HT-29 (cell line): ENCODE measurements around the gene DCDC2. TPM values are rescaled to one million over a fixed set of nuclear protein-coding genes. Genes with fewer than 3 reads are reported as not detected.
A peak's percentile ranks its signal among the peaks of the same experiment; 100 is the strongest.
"Not testable (repeated sequence)": the region's sequence is repeated elsewhere in the genome, so short reads cannot be mapped to it uniquely, and the experiment has no call there.

Source experiments
- DNase-seq: peaks from one replicate; pipeline ENCODE4 v3.0.0-alpha.2; 2015; ENCODE audit warnings: low spot score
- total RNA-seq: library from RNA; depleted of rRNA; stranded (reverse); fragments of >200 nt; shearing (Covaris generic); gene quantifications from 2 replicates; pipeline ENCODE4 v1.2.3, GENCODE V29; 2014

DCDC2 gene
- total RNA-seq, 1 experiment from 2014 or later: 0.08 TPM

DNA sequence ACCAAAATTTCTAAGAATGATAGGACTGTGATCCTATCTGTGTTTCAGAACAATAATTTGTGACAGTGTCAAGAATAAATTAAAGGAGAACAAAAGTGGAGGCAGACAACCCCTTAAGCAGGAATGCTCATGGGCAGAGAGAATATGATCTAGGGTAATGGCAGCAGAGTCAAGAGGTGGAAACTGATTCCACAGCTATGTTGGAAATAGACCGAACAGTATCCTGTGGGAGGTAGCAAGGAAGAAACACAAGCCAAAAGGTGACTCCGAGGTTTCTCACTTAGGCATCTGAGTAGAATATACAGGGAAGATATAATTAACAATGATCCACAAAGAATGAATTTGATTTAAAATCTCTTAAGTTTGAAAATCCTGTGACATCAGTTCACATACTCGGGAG, 131.3 kb downstream of the DCDC2 start:
- no peak for DNase-seq

DNA sequence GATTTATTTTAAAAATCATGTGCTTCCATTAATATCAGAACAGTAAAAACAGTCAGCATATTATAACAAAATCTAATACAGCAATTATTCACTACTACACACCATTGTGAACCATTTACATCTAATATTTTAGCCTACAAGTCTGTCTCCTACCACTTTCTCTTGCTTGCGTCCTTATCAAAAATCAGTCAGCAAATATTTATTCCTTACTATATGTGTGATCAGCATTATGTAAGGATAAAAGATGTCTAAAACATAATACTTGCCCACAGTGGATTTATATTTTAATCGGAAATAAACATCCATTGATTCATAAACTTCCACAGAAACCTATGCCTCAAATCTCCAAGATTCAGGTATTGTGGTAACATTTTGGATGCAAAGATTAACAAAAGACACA, 132.0 kb downstream of the DCDC2 start:
- no peak for DNase-seq

DNA sequence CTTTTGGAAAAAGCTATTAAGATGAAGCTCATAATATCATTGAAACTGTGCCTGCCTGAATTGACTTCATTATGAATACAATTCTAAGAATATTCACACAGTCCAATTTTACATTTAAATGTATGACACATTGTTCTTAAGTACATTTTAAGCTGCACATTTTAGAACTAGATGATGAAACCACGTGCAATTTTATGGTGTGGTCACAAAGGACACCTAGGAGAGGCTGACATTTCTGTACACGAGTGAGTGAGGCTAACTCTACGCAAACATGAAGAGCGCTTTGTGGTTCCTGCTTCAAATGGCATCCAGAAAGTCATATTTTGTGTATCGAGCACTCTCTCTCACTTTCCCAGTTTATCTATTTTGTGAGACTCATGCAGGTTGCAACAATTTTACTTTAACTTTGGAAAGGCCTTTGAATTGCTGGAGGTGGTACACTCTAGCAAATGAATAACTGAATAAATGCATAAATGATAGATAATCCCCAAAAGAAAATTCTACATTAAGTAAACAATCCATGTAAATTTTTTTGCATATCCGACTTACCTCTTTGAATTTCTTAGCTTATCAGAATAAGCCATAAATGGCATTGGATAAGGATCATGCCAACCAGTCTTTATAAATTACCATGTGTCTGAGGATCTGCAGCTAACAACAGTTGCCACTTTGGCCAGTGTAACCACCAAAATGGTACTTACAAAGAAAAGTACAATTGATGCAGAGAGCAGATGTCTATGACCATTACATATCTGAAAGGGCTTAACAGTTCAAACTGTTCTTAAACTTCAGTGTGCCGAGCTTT, 134.5 kb downstream of the DCDC2 start:
- no peak for DNase-seq

DNA sequence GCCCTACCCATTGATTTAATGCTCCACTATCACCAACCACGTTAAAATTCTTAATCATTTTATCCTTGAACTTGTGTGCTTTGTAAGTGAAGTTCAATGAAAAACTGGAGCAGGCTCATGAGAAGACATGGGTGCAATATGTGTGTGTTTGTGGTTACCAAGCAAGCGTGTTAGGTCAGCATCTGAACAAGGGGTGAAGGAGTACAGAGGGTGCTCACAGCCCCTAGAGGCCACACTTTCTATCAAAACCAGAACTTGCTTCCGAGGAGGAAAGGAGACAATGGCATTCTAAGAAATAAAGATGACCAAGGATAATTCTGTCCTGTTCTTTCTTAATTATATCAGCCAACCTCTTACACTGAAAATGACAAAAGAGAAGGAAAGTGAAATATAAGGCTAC, 138.2 kb downstream of the DCDC2 start:
- no peak for DNase-seq

DNA sequence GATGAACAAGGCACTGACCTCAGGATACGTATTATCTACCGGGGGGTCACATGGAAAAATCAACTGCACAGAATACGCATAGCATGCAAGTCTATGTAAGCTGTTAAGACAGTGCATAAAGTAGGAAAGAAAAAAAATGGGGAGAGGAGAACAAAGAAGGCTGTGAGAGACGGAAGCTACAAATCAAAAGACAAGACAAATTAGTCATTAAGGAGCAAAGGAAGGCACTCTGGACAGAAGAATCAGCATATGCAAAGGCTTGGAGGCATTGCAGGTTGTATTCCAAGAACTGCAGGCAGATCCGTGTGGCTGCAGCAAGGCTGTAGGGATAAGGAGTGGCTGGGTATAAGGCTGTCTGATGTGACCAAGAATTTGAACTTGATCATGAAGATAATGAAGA, 142.9 kb downstream of the DCDC2 start:
- no peak for DNase-seq

DNA sequence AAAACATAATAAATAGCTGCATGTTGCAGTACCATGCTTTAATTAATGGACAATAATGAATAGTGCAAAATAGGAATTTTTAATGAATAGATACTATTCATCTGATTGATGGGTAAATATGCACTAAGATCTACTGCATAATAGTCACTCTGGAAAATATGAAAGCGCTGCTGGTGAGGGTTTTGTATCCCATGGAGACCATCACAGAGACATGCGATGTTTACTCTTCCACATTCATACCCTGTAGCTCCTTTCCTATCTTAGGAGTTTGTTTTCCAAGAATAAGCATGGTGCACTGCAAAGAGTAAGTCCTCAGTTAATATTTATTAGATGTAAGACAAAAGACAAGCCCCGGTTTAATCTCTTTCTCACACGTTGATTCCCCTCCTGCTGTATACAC, 150.4 kb downstream of the DCDC2 start:
- no peak for DNase-seq

DNA sequence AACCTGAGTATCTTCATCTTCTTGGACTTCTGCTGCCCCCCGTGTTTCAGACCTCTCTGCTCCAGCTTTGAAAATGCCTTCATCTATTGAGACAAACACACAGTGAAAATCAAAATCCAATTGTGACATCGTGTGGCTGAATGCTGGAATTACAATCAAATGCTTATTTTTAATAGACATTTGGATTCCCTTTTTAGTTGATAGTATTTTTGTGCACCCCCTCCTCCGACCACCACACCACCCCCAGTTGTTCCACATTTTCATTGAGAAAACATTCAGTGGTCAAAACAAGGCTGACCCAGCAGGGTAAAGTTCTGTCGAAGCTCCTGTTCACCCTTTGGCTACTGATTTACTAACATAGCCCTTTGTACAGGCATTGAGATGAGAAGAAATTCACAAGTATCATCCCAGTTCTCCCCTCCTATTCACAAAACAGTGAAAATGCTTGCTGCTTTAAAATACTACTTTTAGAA, 152.8 kb downstream of the DCDC2 start:
- peak; percentile 66 for DNase-seq

DNA sequence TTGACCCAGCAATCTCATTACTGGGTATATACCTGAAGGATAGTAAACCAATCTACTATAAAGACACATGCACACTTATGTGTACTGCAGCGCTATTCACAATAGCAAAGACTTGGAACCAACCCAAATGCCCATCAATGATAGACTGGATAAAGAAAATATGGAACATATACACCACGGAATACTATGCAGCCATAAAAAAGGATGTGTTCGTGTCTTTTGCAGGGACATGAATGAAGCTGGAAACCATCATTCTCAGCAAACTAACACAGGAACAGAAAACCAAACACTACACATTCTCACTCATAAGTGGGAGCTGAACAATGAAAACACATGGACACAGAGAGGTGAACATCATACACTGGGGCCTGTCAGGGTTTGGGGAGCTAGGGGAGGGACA, 153.7 kb downstream of the DCDC2 start:
- not testable (repeated sequence) for DNase-seq

DNA sequence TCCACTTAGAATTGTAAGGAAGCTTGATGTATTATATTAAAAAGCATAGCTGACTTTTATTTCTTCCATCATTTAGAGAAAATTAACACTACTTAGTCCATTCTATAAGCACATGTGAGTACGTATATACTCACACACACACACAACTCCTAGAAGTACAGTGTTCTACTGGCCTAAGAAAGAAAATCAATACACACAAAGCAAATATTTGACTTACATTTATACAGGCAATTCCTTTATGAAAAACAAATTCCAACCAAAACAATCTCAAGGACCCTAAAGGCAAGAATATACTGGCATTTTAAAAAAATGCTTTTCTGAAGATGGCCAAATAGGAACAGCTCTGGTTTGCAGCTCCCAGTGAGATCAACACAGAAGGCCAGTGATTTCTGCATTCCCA, 160.0 kb downstream of the DCDC2 start:
- DNase-seq: no peak

DNA sequence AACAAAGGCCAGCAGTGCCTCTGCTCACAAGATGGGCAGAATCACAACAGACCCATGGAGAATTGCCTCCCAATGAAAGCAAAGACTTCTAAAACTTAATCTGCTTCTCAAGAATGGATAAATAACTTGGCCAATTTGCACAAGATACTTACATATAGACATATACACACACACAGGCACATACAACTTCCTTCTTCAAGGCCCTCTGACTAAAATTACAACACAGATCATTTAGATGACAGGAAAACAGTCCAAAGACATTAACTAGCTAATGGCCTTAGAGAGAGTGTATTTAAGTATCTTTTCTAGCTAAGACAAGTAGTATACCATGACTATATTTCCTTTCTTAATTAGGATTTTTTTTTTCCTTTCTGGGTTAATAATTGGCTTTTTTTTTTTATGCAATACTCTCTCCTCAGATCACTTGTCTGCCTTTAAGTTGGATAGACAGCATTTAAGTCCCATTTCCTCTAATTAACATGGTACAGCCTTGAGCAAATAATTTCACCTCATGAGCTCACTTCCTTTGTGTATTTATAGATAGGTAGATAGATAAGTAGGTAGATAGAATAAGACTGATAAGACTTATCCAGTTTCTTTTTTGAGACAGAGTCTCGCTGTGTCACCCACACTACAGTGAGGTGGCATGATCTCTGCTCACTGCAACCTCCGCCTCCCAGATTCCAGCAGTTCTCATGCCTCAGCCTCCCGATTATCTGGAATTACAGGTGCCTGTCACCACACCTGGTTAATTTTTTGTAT, 161.8 kb downstream of the DCDC2 start:
- no peak for DNase-seq

DNA sequence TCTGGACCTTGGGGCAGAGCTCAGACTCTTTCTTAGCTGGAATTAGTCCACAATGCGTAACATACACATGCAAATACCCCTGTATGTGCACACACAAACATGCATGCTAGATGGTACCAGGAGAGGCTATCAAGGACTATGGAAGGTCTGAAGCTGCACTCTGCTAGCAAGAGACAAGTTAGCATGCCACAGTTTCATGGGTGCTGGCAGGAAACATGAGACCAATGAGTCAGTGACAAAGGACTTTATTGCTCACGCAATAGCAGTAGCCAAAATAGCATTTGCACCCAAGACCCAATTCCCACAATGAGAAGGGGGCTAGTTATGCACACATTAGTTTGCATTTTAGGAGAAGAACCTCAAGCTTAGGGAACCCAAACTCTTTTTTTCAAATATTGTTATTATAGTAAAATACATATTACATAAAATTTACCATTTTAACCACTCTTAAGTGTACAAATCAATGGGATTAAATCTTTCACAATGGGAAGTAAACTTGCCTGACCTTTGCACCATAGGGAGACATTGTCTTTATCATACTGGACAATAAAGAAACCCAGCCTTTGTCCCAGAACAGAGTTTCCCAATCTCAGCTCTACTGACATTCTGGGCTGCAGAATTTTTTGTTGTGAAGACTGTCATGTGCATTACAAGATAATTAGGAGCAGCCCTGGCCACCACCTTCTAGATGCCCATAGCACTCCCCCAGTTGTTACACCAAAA, 162.7 kb downstream of the DCDC2 start:
- no peak for DNase-seq

DNA sequence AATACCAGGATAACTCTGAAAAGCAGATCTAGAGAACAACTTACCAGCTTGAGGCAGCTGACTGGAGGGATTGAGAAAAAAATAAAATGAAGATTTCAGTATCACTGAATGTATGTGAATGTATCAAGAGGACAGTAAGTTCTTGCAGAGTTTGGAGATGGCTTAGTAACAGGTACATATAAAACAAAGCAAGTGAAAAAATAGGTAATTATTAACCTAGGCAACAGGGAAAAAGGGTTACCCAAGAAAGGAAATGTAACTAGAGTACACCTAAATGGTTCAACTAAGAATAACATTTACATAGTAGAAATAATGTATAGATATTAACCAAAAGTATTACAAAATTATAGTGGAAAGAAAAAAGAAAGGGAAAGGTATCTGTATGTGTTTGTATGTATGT, 164.5 kb downstream of the DCDC2 start:
- DNase-seq: no peak

DNA sequence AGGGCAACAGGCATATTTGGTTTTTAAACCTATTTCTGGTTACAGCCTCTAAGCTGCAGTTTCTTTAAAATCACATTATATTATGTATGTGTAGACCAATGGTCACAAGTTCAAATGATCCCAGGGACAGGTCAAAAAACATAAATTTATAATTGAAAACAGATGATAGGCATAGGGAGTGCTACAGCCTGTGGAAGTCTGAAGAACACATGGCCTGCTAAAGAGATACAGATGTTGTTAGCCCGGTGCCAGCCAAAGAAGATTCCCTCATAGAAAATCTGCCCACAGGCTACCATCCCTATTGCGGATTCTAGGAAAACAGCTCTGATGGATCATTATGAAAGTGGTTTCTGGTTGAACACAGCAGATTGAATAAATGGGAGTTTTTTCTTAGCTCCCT, 166.5 kb downstream of the DCDC2 start:
- no peak for DNase-seq

DNA sequence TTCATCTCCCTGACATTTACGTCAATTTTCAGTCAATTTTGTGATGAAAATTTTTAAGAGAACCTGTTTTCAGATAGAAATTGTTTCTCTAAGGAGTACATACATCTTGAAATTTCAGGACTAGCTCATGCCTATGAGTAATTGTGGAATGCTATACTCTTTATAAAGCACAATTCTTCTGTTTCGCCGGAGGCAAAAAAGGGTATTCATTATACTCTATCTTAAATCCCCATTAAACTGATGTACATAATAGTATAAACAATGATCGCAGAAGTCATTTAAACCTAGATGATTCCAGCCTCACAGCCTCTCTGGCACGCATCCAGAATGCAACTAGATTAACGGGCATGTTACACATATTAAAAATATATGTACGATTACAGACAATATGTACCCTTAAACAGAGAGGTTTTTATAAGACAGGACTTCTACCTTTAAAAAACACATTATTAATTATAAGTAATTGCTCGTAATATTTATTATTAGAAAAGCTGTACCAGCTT, 169.2 kb downstream of the DCDC2 start:
- DNase-seq: no peak

DNA sequence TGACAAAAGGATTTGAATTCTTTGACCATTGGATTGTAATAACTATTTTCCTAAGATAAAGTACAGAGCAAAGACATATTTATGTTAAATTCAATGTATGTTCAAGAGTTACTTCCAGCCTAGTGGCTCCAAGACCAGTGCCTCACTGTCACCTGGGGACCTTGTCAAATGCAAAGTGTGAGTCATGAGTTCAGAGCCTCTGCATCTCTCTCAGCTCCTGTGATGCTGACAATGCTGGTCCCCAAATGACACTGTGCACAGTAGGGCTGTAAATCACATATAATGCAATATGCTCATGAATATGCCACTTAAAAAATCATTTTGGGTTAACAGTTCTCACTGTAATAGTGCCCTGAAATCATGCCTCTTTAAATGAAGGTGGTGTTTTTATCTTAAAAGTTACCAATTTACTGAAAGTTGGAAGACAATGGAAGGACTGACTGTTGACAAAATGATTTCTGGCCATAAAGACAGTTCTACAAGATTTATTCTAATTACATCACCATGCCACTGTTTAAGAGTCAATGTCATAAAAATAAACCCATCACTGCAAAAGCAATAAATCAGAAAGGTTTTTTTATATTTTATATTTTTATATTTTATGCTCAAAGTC, 169.8 kb downstream of the DCDC2 start:
- DNase-seq: no peak

DNA sequence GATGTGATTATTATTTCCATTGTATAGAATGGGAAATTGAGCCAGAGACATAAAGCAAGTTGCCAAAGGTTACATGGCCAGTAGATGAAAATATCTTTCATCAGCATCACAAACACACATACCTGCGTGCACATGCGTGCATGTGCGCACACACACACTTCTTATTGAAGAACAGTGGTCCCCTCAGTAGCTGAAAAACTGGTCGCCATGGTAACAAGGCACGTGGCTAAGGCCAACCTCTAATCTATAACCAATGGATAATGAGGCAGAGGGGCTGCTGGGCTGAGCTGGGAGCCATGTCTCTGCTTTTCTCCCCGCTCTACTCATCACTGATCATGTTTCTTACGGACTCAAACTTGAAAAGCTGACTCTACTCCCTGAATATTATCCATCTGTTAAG, 171.5 kb downstream of the DCDC2 start:
- DNase-seq: no peak

DNA sequence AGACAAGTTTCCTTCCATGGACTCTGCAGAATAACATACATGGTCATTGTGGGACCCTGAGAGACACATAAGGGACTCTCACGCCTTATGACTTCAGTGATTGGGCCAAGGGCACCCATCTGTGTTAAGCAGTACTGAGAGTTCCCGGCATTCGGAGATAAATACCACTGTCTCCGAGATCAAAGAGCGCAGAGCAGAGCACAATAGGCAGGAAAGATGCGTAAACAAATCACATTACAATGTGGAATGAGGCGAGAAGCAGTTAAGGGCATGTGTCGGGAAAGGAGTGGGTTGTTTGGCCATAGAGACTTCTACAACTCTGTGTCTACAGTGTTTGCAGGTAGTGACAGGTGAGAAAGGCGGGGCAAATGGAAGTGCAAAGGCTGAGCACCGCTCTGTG, 174.3 kb downstream of the DCDC2 start:
- DNase-seq: no peak

DNA sequence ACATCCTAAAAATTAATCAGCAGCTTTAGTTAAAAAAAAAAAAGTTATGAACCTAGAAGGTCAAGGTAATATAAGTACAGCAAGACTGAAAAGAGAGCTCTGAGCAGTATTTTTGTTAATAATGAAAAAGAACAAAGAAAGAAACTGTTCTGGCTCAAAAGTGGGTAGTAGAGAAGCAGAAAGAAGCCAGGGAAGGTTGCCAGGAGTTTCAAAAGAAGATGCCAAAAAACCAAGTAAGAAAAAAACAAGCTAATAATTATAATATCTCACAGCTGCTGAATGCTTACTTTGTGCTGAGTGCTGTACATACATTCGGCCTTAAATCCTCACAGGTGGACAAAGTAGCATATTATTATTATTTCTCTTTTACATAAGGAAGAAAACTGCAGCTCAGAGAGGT, 200.0 kb downstream of the DCDC2 start:
- no peak for DNase-seq

DNA sequence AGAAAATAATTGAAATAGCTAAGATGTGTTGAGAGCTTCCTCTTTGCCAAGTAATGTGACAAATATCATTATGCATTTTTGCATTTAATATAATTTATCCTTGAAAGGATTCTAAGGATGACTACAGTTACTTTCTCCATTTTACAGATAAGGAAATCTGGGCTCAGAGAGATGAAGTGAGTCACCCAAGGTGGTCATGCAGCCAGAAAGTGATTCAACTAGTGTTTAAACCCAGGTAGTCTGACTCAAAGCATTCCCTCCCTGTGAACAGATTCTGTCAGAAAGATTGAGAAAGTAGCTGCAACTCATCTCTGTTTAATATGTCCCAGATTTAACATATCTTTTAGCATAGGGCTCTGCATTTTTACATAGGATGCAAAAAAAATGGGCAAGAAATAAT, 203.7 kb downstream of the DCDC2 start:
- DNase-seq: no peak

DNA sequence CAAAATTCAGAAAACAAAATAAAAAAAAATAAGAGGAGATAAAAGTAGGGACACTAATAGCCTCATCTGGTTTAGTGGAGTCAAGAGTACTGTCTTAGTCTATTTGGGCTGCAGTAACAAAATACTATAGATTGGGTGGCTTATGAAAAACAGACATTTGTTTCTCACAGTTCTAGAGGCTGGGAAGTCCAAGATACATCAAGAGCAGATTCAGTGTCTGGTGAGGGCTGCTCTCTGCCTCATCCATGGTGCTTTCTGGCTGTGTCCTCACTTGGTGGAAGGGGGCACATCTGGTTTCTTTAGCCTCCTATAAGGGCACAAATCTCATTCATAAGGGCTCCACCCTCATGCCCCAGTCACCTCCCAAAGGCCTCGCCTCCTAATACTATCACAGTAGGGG, 205.8 kb downstream of the DCDC2 start:
- no peak for DNase-seq

DNA sequence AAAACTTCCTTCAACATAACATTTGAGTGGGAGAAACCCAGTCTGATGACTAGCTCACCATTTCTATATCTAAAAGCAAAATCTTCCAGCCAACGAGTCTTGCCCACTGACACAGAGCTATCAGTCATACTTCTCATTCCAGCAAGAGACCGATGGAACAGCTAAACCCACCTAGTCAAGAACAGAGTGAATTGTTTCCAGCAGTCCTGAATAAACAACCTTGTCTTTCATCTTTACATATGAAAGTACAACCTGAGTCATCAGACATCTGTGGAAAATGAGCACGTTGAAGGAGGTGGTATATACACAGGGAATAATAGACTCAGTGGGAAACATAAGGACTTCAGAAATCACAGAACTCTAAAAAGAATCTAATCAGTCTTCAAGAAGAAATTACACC, 208.0 kb downstream of the DCDC2 start:
- DNase-seq: no peak

DNA sequence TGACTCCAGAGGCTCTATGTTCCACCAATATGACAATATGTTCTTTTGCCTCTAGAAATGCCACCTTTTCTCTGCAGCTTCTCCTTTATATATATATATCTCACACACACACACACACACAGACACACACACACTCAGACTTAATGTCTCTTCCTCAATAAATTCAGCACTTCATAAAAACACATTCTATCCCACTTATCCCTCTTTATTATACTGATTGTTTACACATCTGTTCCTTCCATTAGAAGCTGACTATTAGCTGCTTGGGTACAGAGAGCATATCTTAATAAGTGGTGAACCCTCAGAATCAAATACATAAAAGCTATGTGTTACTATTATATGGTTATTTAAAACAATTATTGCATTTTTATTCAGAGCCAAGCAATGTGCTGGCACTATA, 208.6 kb downstream of the DCDC2 start:
- DNase-seq: no peak
